ENCODE measurements around the gene BCAS3. TPM values are rescaled to one million over a fixed set of nuclear protein-coding genes. Genes with fewer than 3 reads are reported as not detected.

Gene BCAS3
- total RNA-seq, 4 donors from 2014 or later, result 13.0 to 27.8 (median 20.7) TPM

GRCh38 chr17:60712675-60713074 is 35.0 kb downstream of the BCAS3 start:
- TF ChIP-seq POLR2A (IDR thresholded peaks at IDR 0.05) (no peak), CTCF (IDR thresholded peaks at IDR 0.05) (no peak)

GRCh38 chr17:60713608-60714007 is 36.0 kb downstream of the BCAS3 start:
- no peak for TF ChIP-seq POLR2A (IDR thresholded peaks at IDR 0.05)
- intact Hi-C loops (cut with DNase I), result loop anchor here (10.0 kb wide), 1 partner anchor 281 kb away; no protein-coding TSS in a partner anchor
- Histone ChIP-seq H3K4me3 (no peak overlapping the region), H3K9me3 (no peaks in the 10 kb centered on the region), H3K36me3 (peaks cover 0 to 32% (median 0%) of the 10 kb centered on the region in 3 donors), H3K27me3 (no peaks in the 10 kb centered on the region), H3K4me1 (no peaks in the 10 kb centered on the region), H3K27ac (no peak overlapping the region)
- DNase-seq, result no peak
- WGBS, 2 donors, result 94 to 100% methylated on average over 1 to 2 of the region's 2 CpGs

More at GRCh38 chr17:60712675-60713074, 35.0 kb downstream of the BCAS3 start:
- no peaks in the 10 kb centered on the region for H3K4me1 ChIP-seq
- peaks cover 0 to 41% (median 0%) of the 10 kb centered on the region in 3 donors for H3K36me3 ChIP-seq
- 90 to 95% methylated on average over 2 of the region's 2 CpGs for WGBS, 2 donors
- DNase-seq, result no peak
- intact Hi-C loops (cut with DNase I), result loop anchor here (10.0 kb wide), 1 partner anchor 282 kb away; no protein-coding TSS in a partner anchor
- no peaks in the 10 kb centered on the region for H3K27me3 ChIP-seq
- no peak overlapping the region for H3K27ac ChIP-seq
- no peak overlapping the region for H3K4me3 ChIP-seq
- no peaks in the 10 kb centered on the region for H3K9me3 ChIP-seq

GRCh38 chr17:60716766-60717165 is 39.1 kb downstream of the BCAS3 start:
- no peak for TF ChIP-seq CTCF (IDR thresholded peaks at IDR 0.05)
- no peak for TF ChIP-seq POLR2A (IDR thresholded peaks at IDR 0.05)
- Histone ChIP-seq H3K27me3 (no peaks in the 10 kb centered on the region), H3K36me3 (peaks cover 0 to 5% (median 0%) of the 10 kb centered on the region in 3 donors), H3K4me1 (peaks cover 0 to 4% (median 0%) of the 10 kb centered on the region in 3 donors), H3K27ac (no peak overlapping the region), H3K4me3 (no peak overlapping the region), H3K9me3 (no peaks in the 10 kb centered on the region)
- DNase-seq, result no peak
- 76 to 92% methylated on average over 1 of the region's 1 CpG for WGBS, 2 donors
- intact Hi-C loops (cut with DNase I), result loop anchor here (10.0 kb wide), 1 partner anchor 278 kb away; no protein-coding TSS in a partner anchor

- Histone ChIP-seq H3K36me3 (no peaks in the 10 kb centered on the region), H3K4me1 (peaks cover 0 to 4% (median 0%) of the 10 kb centered on the region in 3 donors), H3K27me3 (no peaks in the 10 kb centered on the region), H3K4me3 (no peak overlapping the region), H3K9me3 (no peaks in the 10 kb centered on the region), H3K27ac (no peak overlapping the region)
- WGBS, 2 donors, result 91 to 94% methylated on average over 9 of the region's 9 CpGs
- TF ChIP-seq POLR2A (IDR thresholded peaks at IDR 0.05) (no peak), CTCF (IDR thresholded peaks at IDR 0.05) (no peak)
- no peak for DNase-seq
- intact Hi-C loops (cut with DNase I), result loop anchor here (10.0 kb wide), 1 partner anchor 277 kb away; no protein-coding TSS in a partner anchor
These were observed 40.2 kb downstream of the BCAS3 start for GRCh38 chr17:60717814-60718213.

GRCh38 chr17:60720763-60721531 is 43.3 kb downstream of the BCAS3 start:
- intact Hi-C loops (cut with DNase I), result no loop called here
- no peaks in the 10 kb centered on the region for H3K9me3 ChIP-seq
- TF ChIP-seq POLR2A (IDR thresholded peaks at IDR 0.05) (no peak), CTCF (IDR thresholded peaks at IDR 0.05) (peak; percentile 45 to 87 (median 76))
- WGBS, 2 donors, result 38 to 39% methylated on average over 5 of the region's 5 CpGs
- no peak for DNase-seq
- no peaks in the 10 kb centered on the region for H3K36me3 ChIP-seq
- no peak overlapping the region for H3K27ac ChIP-seq
- H3K4me1 ChIP-seq, result peaks cover 0 to 4% (median 0%) of the 10 kb centered on the region in 3 donors
- no peaks in the 10 kb centered on the region for H3K27me3 ChIP-seq
- H3K4me3 ChIP-seq, result no peak overlapping the region
